Dendritic cell treated with granulocyte-macrophage colony-stimulating factor and Interleukin-4, amounts not matched to agents 40 ng/mL and 50 ng/mL, for 4 days (primary cell): ENCODE data around the gene MANF.
A peak's percentile ranks its signal among the peaks of the same experiment; 100 is the strongest.

Experiments
- H3K27ac Mint-ChIP-seq: one replicate; pipeline ENCODE4 v1.8.0; 2022; ENCODE audit warnings: mild to moderate bottlenecking, mixed read lengths
- H3K27me3 Mint-ChIP-seq: one replicate; pipeline ENCODE4 v1.8.0; 2022; ENCODE audit warnings: mild to moderate bottlenecking, mixed read lengths
- H3K36me3 Mint-ChIP-seq: one replicate; pipeline ENCODE4 v1.8.0; 2022; ENCODE audit warnings: low read depth, mixed read lengths
- H3K4me1 Mint-ChIP-seq: one replicate; pipeline ENCODE4 v1.8.0; 2022; ENCODE audit warnings: low read depth, mixed read lengths
- H3K4me3 Mint-ChIP-seq: one replicate; pipeline ENCODE4 v1.8.0; 2022; ENCODE audit warnings: mild to moderate bottlenecking, moderate library complexity, mixed read lengths
- H3K9me3 Mint-ChIP-seq: one replicate; pipeline ENCODE4 v1.8.0; 2022; ENCODE audit warnings: mixed read lengths
- intact Hi-C: fragments of 100-400 bp; cut with micrococcal nuclease; formaldehyde crosslinking; loops from one replicate; pipeline ENCODE4 v1.15.0; 2022

The MANF gene

GRCh38 chr3:51384726-51385473, at the start of gene MANF:
Gene MANF, plus strand, starts transcription at chr3:51385291. Its CDS starts 52 bp downstream, at chr3:51385343.
- peaks cover 61% of the 10 kb centered on the region for H3K36me3 Mint-ChIP-seq
- H3K4me1 Mint-ChIP-seq: peaks cover 60% of the 10 kb centered on the region
- H3K4me3 Mint-ChIP-seq: peak within 1 kb of the TSS; percentile 93
- no peaks in the 10 kb centered on the region for H3K9me3 Mint-ChIP-seq
- peak within 1 kb of the TSS; percentile 99 for H3K27ac Mint-ChIP-seq
- intact Hi-C loops: loop anchor here (2.0 to 5.0 kb wide), 4 partner anchors 114 to 813 kb away; partner anchors contain the start of gene MAPKAPK3
- no peaks in the 10 kb centered on the region for H3K27me3 Mint-ChIP-seq

GRCh38 chr3:51336261-51336660, 48.8 kb upstream of the MANF start:
- Mint-ChIP-seq H3K9me3 (no peaks in the 10 kb centered on the region), H3K4me3 (no peak overlapping the region), H3K36me3 (no peaks in the 10 kb centered on the region), H3K27me3 (no peaks in the 10 kb centered on the region), H3K27ac (no peak overlapping the region), H3K4me1 (no peaks in the 10 kb centered on the region)
- intact Hi-C loops: no loop called here

GRCh38 chr3:51337666-51338065, 47.4 kb upstream of the MANF start:
- Mint-ChIP-seq H3K36me3 (no peaks in the 10 kb centered on the region), H3K27ac (no peak overlapping the region), H3K4me1 (no peaks in the 10 kb centered on the region), H3K4me3 (no peak overlapping the region), H3K9me3 (no peaks in the 10 kb centered on the region), H3K27me3 (no peaks in the 10 kb centered on the region)
- intact Hi-C loops: no loop called here

- H3K4me3 Mint-ChIP-seq: no peak overlapping the region
- no peak overlapping the region for H3K27ac Mint-ChIP-seq
- H3K9me3 Mint-ChIP-seq: no peaks in the 10 kb centered on the region
- no peaks in the 10 kb centered on the region for H3K4me1 Mint-ChIP-seq
- H3K36me3 Mint-ChIP-seq: no peaks in the 10 kb centered on the region
- intact Hi-C loops: no loop called here
- no peaks in the 10 kb centered on the region for H3K27me3 Mint-ChIP-seq
Observed at GRCh38 chr3:51338632-51339031, 46.5 kb upstream of the MANF start.

- no peak overlapping the region for H3K4me3 Mint-ChIP-seq
- no peaks in the 10 kb centered on the region for H3K27me3 Mint-ChIP-seq
- no peaks in the 10 kb centered on the region for H3K9me3 Mint-ChIP-seq
- H3K36me3 Mint-ChIP-seq: no peaks in the 10 kb centered on the region
- intact Hi-C loops: no loop called here
- no peaks in the 10 kb centered on the region for H3K4me1 Mint-ChIP-seq
- H3K27ac Mint-ChIP-seq: no peak overlapping the region
Observed at GRCh38 chr3:51340013-51340829, 44.9 kb upstream of the MANF start.

GRCh38 chr3:51340989-51341636, 44.0 kb upstream of the MANF start:
- Mint-ChIP-seq H3K27me3 (no peaks in the 10 kb centered on the region), H3K27ac (no peak overlapping the region), H3K9me3 (no peaks in the 10 kb centered on the region), H3K36me3 (no peaks in the 10 kb centered on the region), H3K4me3 (no peak overlapping the region), H3K4me1 (no peaks in the 10 kb centered on the region)
- intact Hi-C loops: no loop called here

GRCh38 chr3:51343918-51344687, 41.0 kb upstream of the MANF start:
- no peaks in the 10 kb centered on the region for H3K9me3 Mint-ChIP-seq
- no peaks in the 10 kb centered on the region for H3K27me3 Mint-ChIP-seq
- no peak overlapping the region for H3K4me3 Mint-ChIP-seq
- no peaks in the 10 kb centered on the region for H3K4me1 Mint-ChIP-seq
- H3K36me3 Mint-ChIP-seq: no peaks in the 10 kb centered on the region
- H3K27ac Mint-ChIP-seq: no peak overlapping the region
- intact Hi-C loops: no loop called here

- Mint-ChIP-seq H3K4me3 (no peak overlapping the region), H3K9me3 (no peaks in the 10 kb centered on the region), H3K4me1 (no peaks in the 10 kb centered on the region), H3K36me3 (no peaks in the 10 kb centered on the region), H3K27me3 (no peaks in the 10 kb centered on the region), H3K27ac (no peak overlapping the region)
- intact Hi-C loops: no loop called here
Observed at GRCh38 chr3:51350751-51351150, 34.3 kb upstream of the MANF start.

- Mint-ChIP-seq H3K36me3 (no peaks in the 10 kb centered on the region), H3K4me1 (no peaks in the 10 kb centered on the region), H3K4me3 (no peak overlapping the region), H3K27ac (no peak overlapping the region), H3K27me3 (no peaks in the 10 kb centered on the region), H3K9me3 (no peaks in the 10 kb centered on the region)
- intact Hi-C loops: no loop called here
Observed at GRCh38 chr3:51353131-51353530, 32.0 kb upstream of the MANF start.

- Mint-ChIP-seq H3K4me1 (no peaks in the 10 kb centered on the region), H3K4me3 (no peak overlapping the region), H3K27ac (no peak overlapping the region), H3K27me3 (no peaks in the 10 kb centered on the region), H3K36me3 (no peaks in the 10 kb centered on the region), H3K9me3 (no peaks in the 10 kb centered on the region)
- intact Hi-C loops: no loop called here
Observed at GRCh38 chr3:51353691-51354090, 31.4 kb upstream of the MANF start.

GRCh38 chr3:51354172-51354571, 30.9 kb upstream of the MANF start:
- Mint-ChIP-seq H3K27ac (no peak overlapping the region), H3K36me3 (no peaks in the 10 kb centered on the region), H3K4me3 (no peak overlapping the region), H3K4me1 (no peaks in the 10 kb centered on the region), H3K27me3 (no peaks in the 10 kb centered on the region), H3K9me3 (no peaks in the 10 kb centered on the region)
- intact Hi-C loops: no loop called here

GRCh38 chr3:51354731-51355615, 30.1 kb upstream of the MANF start:
- Mint-ChIP-seq H3K27ac (no peak overlapping the region), H3K36me3 (no peaks in the 10 kb centered on the region), H3K27me3 (no peaks in the 10 kb centered on the region), H3K9me3 (no peaks in the 10 kb centered on the region), H3K4me3 (no peak overlapping the region), H3K4me1 (no peaks in the 10 kb centered on the region)
- intact Hi-C loops: no loop called here
